Breast epithelium (tissue), 3 donors: ENCODE results near the gene MMP25.

Experiments used
- CTCF ChIP-seq, 3 donors: fragments of 450-650 bp; IDR thresholded peaks; one replicate each; pipeline ENCODE4 v1.5.1; 2016 to 2017; ENCODE audit warnings: antibody characterized with exemption in 3 of 3, mild to moderate bottlenecking in 3 of 3, moderate library complexity in 3 of 3
- POLR2A ChIP-seq: fragments of 450-650 bp; IDR thresholded peaks from one replicate; pipeline ENCODE4 v1.6.1; 2016; ENCODE audit warnings: antibody characterized with exemption, mild to moderate bottlenecking, moderate library complexity
- POLR2AphosphoS5 ChIP-seq, 3 donors: sonication (generic); formaldehyde crosslinking; IDR thresholded peaks; one replicate each; pipeline ENCODE4 v1.6.1; 2017; ENCODE audit warnings: antibody characterized with exemption in 3 of 3

- TF ChIP-seq CTCF (IDR thresholded peaks at IDR 0.05) (no peak), POLR2A (no peak), POLR2AphosphoS5 (IDR thresholded peaks at IDR 0.05) (no peak)
These were observed 4.1 kb downstream of the MMP25 start for GRCh38 chr16:3050487-3050886.
